GM23248 (cell line): ENCODE measurements around the gene RPS4Y1.

Experiments
- EZH2 ChIP-seq: fragments of 200-600 bp; sonication (generic); IDR thresholded peaks from 2 replicates; pipeline ENCODE4 v1.6.1; 2018; ENCODE audit warnings: antibody characterized with exemption, mild to moderate bottlenecking; ENCODE audit not compliant: insufficient read depth, poor library complexity, severe bottlenecking
- EZH2phosphoT487 ChIP-seq: fragments of 200-600 bp; sonication (generic); IDR thresholded peaks from 2 replicates; pipeline ENCODE4 v1.6.1; 2018; ENCODE audit warnings: antibody characterized with exemption, moderate library complexity, mild to moderate bottlenecking, low read depth; ENCODE audit not compliant: insufficient read depth

GRCh38 chrY:2796977-2797523 is 44.4 kb upstream of the RPS4Y1 start:
- TF ChIP-seq EZH2, result no peak
- TF ChIP-seq EZH2phosphoT487, result no peak
